ENCODE measurements around the gene LRP4.
"Not testable (repeated sequence)": the region's sequence is repeated elsewhere in the genome, so short reads cannot be mapped to it uniquely, and the experiment has no call there.

The LRP4 gene

GRCh38 chr11:46918083-46918787 lies at the start of gene LRP4:
Gene LRP4 (minus strand): TSS chr11:46918550. CDS start chr11:46918379, 171 bp downstream.
- peak; percentile 35 for DNase-seq

GRCh38 chr11:46967962-46968361 lies 49.6 kb upstream of the LRP4 start:
- no peak for DNase-seq

GRCh38 chr11:46966773-46967172 lies 48.4 kb upstream of the LRP4 start:
- DNase-seq = no peak

GRCh38 chr11:46963844-46964243 lies 45.5 kb upstream of the LRP4 start:
- DNase-seq = no peak

- DNase-seq = not testable (repeated sequence)
Observed at GRCh38 chr11:46961886-46962285, 43.5 kb upstream of the LRP4 start.

- no peak for DNase-seq
Observed at GRCh38 chr11:46961041-46961440, 42.7 kb upstream of the LRP4 start.

GRCh38 chr11:46958777-46959176 lies 40.4 kb upstream of the LRP4 start:
- DNase-seq = no peak

GRCh38 chr11:46953093-46953492 lies 34.7 kb upstream of the LRP4 start:
- no peak for DNase-seq

GRCh38 chr11:46952553-46952952 lies 34.2 kb upstream of the LRP4 start:
- no peak for DNase-seq

GRCh38 chr11:46951864-46952263 lies 33.5 kb upstream of the LRP4 start:
- no peak for DNase-seq

GRCh38 chr11:46949297-46949696 lies 30.9 kb upstream of the LRP4 start:
- DNase-seq = no peak

GRCh38 chr11:46948378-46949131 lies 30.2 kb upstream of the LRP4 start:
- DNase-seq = no peak

GRCh38 chr11:46947399-46948077 lies 29.2 kb upstream of the LRP4 start:
- DNase-seq = no peak

GRCh38 chr11:46944356-46945075 lies 26.2 kb upstream of the LRP4 start:
- no peak for DNase-seq

- DNase-seq = no peak
Observed at GRCh38 chr11:46942172-46942571, 23.8 kb upstream of the LRP4 start.

GRCh38 chr11:46936138-46937110 lies 18.1 kb upstream of the LRP4 start, which contains the start of gene CSTPP1:
Gene CSTPP1 (plus strand): TSS chr11:46936761. CDS start chr11:46936806, 45 bp downstream.
- DNase-seq = peak; percentile 93

- DNase-seq = no peak
Observed at GRCh38 chr11:46930089-46930488, 11.7 kb upstream of the LRP4 start.

- DNase-seq = not testable (repeated sequence)
Observed at GRCh38 chr11:46928701-46929100, 10.4 kb upstream of the LRP4 start.

GRCh38 chr11:46927928-46928327 lies 9.6 kb upstream of the LRP4 start:
- DNase-seq = not testable (repeated sequence)

GRCh38 chr11:46920755-46921154 lies 2.4 kb upstream of the LRP4 start:
- DNase-seq = no peak

GRCh38 chr11:46918788-46919513 lies 601 bp upstream of the LRP4 start:
- DNase-seq = no peak

Measured in CD4-positive, alpha-beta T cell treated with Interleukin-17A for 1 hour (primary cell).